Activated CD8-positive, alpha-beta memory T cell treated with anti-CD3 and anti-CD28 coated beads, Interleukin-2, amount 50 U/mL, for 24 hours (primary cell): ENCODE results near the gene RITA1.
A peak's percentile ranks its signal among the peaks of the same experiment; 100 is the strongest.

Experiments used
- DNase-seq: peaks from one replicate; pipeline ENCODE4 v3.0.0-alpha.2; 2020; ENCODE audit errors: extremely low read depth

Gene RITA1

GRCh38 chr12:113230315-113231234 is 45.1 kb downstream of the RITA1 start:
- DNase-seq: no peak

- DNase-seq: no peak
These were observed 45.9 kb downstream of the RITA1 start for GRCh38 chr12:113231235-113232088.

- no peak for DNase-seq
These were observed 46.7 kb downstream of the RITA1 start for GRCh38 chr12:113232089-113232839.

GRCh38 chr12:113232840-113233585 is 47.5 kb downstream of the RITA1 start:
- DNase-seq: peak; percentile 25

- no peak for DNase-seq
These were observed 48.4 kb downstream of the RITA1 start for GRCh38 chr12:113233967-113234366.

- no peak for DNase-seq
These were observed 49.0 kb downstream of the RITA1 start for GRCh38 chr12:113234483-113234882.

GRCh38 chr12:113235976-113236375 is 50.5 kb downstream of the RITA1 start:
- DNase-seq: no peak

GRCh38 chr12:113236539-113237399 is 51.2 kb downstream of the RITA1 start:
- DNase-seq: no peak

GRCh38 chr12:113237748-113238147 is 52.2 kb downstream of the RITA1 start:
- DNase-seq: no peak

- DNase-seq: no peak
These were observed 52.8 kb downstream of the RITA1 start for GRCh38 chr12:113238309-113238708.

- DNase-seq: no peak
These were observed 53.8 kb downstream of the RITA1 start for GRCh38 chr12:113239288-113239771.

- no peak for DNase-seq
These were observed 54.4 kb downstream of the RITA1 start for GRCh38 chr12:113239811-113240331.

GRCh38 chr12:113240395-113240794 is 54.9 kb downstream of the RITA1 start:
- no peak for DNase-seq

- no peak for DNase-seq
These were observed 55.9 kb downstream of the RITA1 start for GRCh38 chr12:113241191-113242025.
